ENCODE measurements around the gene ASB1. TPM values are rescaled to one million over a fixed set of nuclear protein-coding genes. Genes with fewer than 3 reads are reported as not detected.

The ASB1 gene
- 10 to 100 TPM; 40.2 to 47.0 TPM for total RNA-seq

GRCh38 chr2:238426568-238427434, at the start of gene ASB1:
ASB1 (plus strand) TSS chr2:238426927; CDS start chr2:238427071, 144 bp downstream.
- H3K4me1 Mint-ChIP-seq, result peaks cover 40% of the 10 kb centered on the region
- H3K36me3 Mint-ChIP-seq, result peaks cover 34% of the 10 kb centered on the region
- H3K27me3 Mint-ChIP-seq, result no peaks in the 10 kb centered on the region
- peak; percentile 92 for DNase-seq
- H3K9me3 Mint-ChIP-seq, result no peaks in the 10 kb centered on the region
- peak within 1 kb of the TSS; percentile 92 for H3K27ac Mint-ChIP-seq
- peak within 1 kb of the TSS; percentile 91 for H3K4me3 Mint-ChIP-seq

- Mint-ChIP-seq H3K27ac (no peak overlapping the region), H3K27me3 (no peaks in the 10 kb centered on the region), H3K4me1 (peaks cover 31% of the 10 kb centered on the region), H3K36me3 (peaks cover 13% of the 10 kb centered on the region), H3K4me3 (no peak overlapping the region), H3K9me3 (no peaks in the 10 kb centered on the region)
- no peak for DNase-seq
Observed at GRCh38 chr2:238378230-238379095, 48.3 kb upstream of the ASB1 start.

GRCh38 chr2:238379096-238379810, 47.5 kb upstream of the ASB1 start:
- peak overlapping the region; percentile 62 for H3K4me3 Mint-ChIP-seq
- H3K27ac Mint-ChIP-seq, result peak overlapping the region; percentile 78
- peak; percentile 38 for DNase-seq
- peaks cover 11% of the 10 kb centered on the region for H3K36me3 Mint-ChIP-seq
- peaks cover 31% of the 10 kb centered on the region for H3K4me1 Mint-ChIP-seq
- H3K9me3 Mint-ChIP-seq, result no peaks in the 10 kb centered on the region
- no peaks in the 10 kb centered on the region for H3K27me3 Mint-ChIP-seq

GRCh38 chr2:238380336-238380735, 46.4 kb upstream of the ASB1 start:
- H3K9me3 Mint-ChIP-seq, result no peaks in the 10 kb centered on the region

GRCh38 chr2:238380785-238381184, 45.9 kb upstream of the ASB1 start:
- Mint-ChIP-seq H3K36me3 (peaks cover 10% of the 10 kb centered on the region), H3K4me1 (peaks cover 31% of the 10 kb centered on the region), H3K4me3 (no peak overlapping the region), H3K27ac (no peak overlapping the region), H3K27me3 (no peaks in the 10 kb centered on the region), H3K9me3 (no peaks in the 10 kb centered on the region)
- no peak for DNase-seq

More at GRCh38 chr2:238380336-238380735, 46.4 kb upstream of the ASB1 start:
- H3K4me1 Mint-ChIP-seq, result peaks cover 31% of the 10 kb centered on the region
- no peak for DNase-seq
- no peak overlapping the region for H3K27ac Mint-ChIP-seq
- H3K4me3 Mint-ChIP-seq, result no peak overlapping the region
- no peaks in the 10 kb centered on the region for H3K27me3 Mint-ChIP-seq
- peaks cover 10% of the 10 kb centered on the region for H3K36me3 Mint-ChIP-seq

GRCh38 chr2:238381341-238382115, 45.2 kb upstream of the ASB1 start:
- Mint-ChIP-seq H3K36me3 (peaks cover 10% of the 10 kb centered on the region), H3K4me1 (peaks cover 27% of the 10 kb centered on the region), H3K4me3 (no peak overlapping the region), H3K27ac (no peak overlapping the region), H3K27me3 (no peaks in the 10 kb centered on the region), H3K9me3 (no peaks in the 10 kb centered on the region)
- no peak for DNase-seq

- Mint-ChIP-seq H3K36me3 (peaks cover 10% of the 10 kb centered on the region), H3K4me1 (peaks cover 25% of the 10 kb centered on the region)
Observed at GRCh38 chr2:238382381-238382781, 44.3 kb upstream of the ASB1 start.

GRCh38 chr2:238383135-238383534, 43.6 kb upstream of the ASB1 start:
- peaks cover 21% of the 10 kb centered on the region for H3K4me1 Mint-ChIP-seq
- H3K36me3 Mint-ChIP-seq, result peaks cover 10% of the 10 kb centered on the region
- no peak overlapping the region for H3K27ac Mint-ChIP-seq
- DNase-seq, result no peak
- no peaks in the 10 kb centered on the region for H3K27me3 Mint-ChIP-seq
- no peaks in the 10 kb centered on the region for H3K9me3 Mint-ChIP-seq
- H3K4me3 Mint-ChIP-seq, result no peak overlapping the region

More at GRCh38 chr2:238382381-238382781, 44.3 kb upstream of the ASB1 start:
- DNase-seq, result no peak
- H3K27me3 Mint-ChIP-seq, result no peaks in the 10 kb centered on the region
- no peak overlapping the region for H3K4me3 Mint-ChIP-seq
- no peaks in the 10 kb centered on the region for H3K9me3 Mint-ChIP-seq
- no peak overlapping the region for H3K27ac Mint-ChIP-seq

- Mint-ChIP-seq H3K4me1 (peaks cover 21% of the 10 kb centered on the region), H3K27ac (no peak overlapping the region), H3K36me3 (peaks cover 10% of the 10 kb centered on the region), H3K9me3 (no peaks in the 10 kb centered on the region), H3K27me3 (no peaks in the 10 kb centered on the region), H3K4me3 (no peak overlapping the region)
- DNase-seq, result no peak
Observed at GRCh38 chr2:238383743-238384380, 42.9 kb upstream of the ASB1 start.

- DNase-seq, result no peak
- H3K27ac Mint-ChIP-seq, result no peak overlapping the region
- H3K4me3 Mint-ChIP-seq, result no peak overlapping the region
- H3K4me1 Mint-ChIP-seq, result no peaks in the 10 kb centered on the region
- H3K9me3 Mint-ChIP-seq, result no peaks in the 10 kb centered on the region
- no peaks in the 10 kb centered on the region for H3K27me3 Mint-ChIP-seq
- peaks cover 7% of the 10 kb centered on the region for H3K36me3 Mint-ChIP-seq
Observed at GRCh38 chr2:238387332-238387731, 39.4 kb upstream of the ASB1 start.

- Mint-ChIP-seq H3K9me3 (no peaks in the 10 kb centered on the region), H3K4me1 (no peaks in the 10 kb centered on the region), H3K36me3 (peaks cover 4% of the 10 kb centered on the region)
Observed at GRCh38 chr2:238388794-238389193, 37.9 kb upstream of the ASB1 start.

GRCh38 chr2:238389988-238390589, 36.6 kb upstream of the ASB1 start:
- Mint-ChIP-seq H3K4me1 (no peaks in the 10 kb centered on the region), H3K36me3 (no peaks in the 10 kb centered on the region), H3K9me3 (no peaks in the 10 kb centered on the region), H3K27me3 (no peaks in the 10 kb centered on the region), H3K4me3 (no peak overlapping the region), H3K27ac (no peak overlapping the region)
- no peak for DNase-seq

More at GRCh38 chr2:238388794-238389193, 37.9 kb upstream of the ASB1 start:
- Mint-ChIP-seq H3K27ac (no peak overlapping the region), H3K27me3 (no peaks in the 10 kb centered on the region), H3K4me3 (no peak overlapping the region)
- no peak for DNase-seq

GRCh38 chr2:238391042-238391689, 35.6 kb upstream of the ASB1 start:
- no peak overlapping the region for H3K27ac Mint-ChIP-seq
- no peaks in the 10 kb centered on the region for H3K4me1 Mint-ChIP-seq
- no peaks in the 10 kb centered on the region for H3K27me3 Mint-ChIP-seq
- no peak for DNase-seq
- no peaks in the 10 kb centered on the region for H3K36me3 Mint-ChIP-seq
- H3K4me3 Mint-ChIP-seq, result no peak overlapping the region
- no peaks in the 10 kb centered on the region for H3K9me3 Mint-ChIP-seq

Measured in activated naive CD8-positive, alpha-beta T cell treated with anti-CD3 and anti-CD28 coated beads for 36 hours (primary cell).